ENCODE results near the gene ZNF398. TPM values are rescaled to one million over a fixed set of nuclear protein-coding genes. Genes with fewer than 3 reads are reported as not detected.

ZNF398 gene
- total and polyA plus RNA-seq, 9 of the 15 experiments (the other 6 are each of a cell fraction or from before 2014, with no cell fraction given), result 4.0 to 18.6 (median 10.4) TPM

GRCh38 chr7:149171892-149172533 lies 24.8 kb downstream of the ZNF398 start:
- Histone ChIP-seq H4K20me1 (replicated peaks; ENCODE audit: control insufficient read depth, insufficient read depth, low read length) (no peaks in the 10 kb centered on the region), H3K9me3 (replicated peaks; ENCODE audit: control insufficient read depth, insufficient read depth, low read depth, low read length) (no peaks in the 10 kb centered on the region), H3K36me3 (ENCODE audit: control insufficient read depth, insufficient read depth, low read length) (peaks cover 81% of the 10 kb centered on the region), H3K4me1 (replicated peaks in 1 of 2; ENCODE audit: control insufficient read depth in 2 of 2, insufficient read depth in 2 of 2, low read length in 2 of 2) (no peaks in the 10 kb centered on the region), H2AFZ (ENCODE audit: low read depth, low read length) (no peak overlapping the region), H3K9me1 (ENCODE audit: control insufficient read depth, insufficient read depth, low read length) (no peaks in the 10 kb centered on the region), H3K4me2 (ENCODE audit: insufficient read depth, low read length) (no peak overlapping the region), H3K79me2 (ENCODE audit: control insufficient read depth, insufficient read depth, low read length) (no peaks in the 10 kb centered on the region), H3K4me3 (no peak overlapping the region), H3K27ac (ENCODE audit: extremely low read depth, low read depth, low read length) (no peak overlapping the region; the same call in 2 of the 3 replicates), H3K27me3 (ENCODE audit: control insufficient read depth in 2 of 2, insufficient read depth in 2 of 2, low read length in 2 of 2) (no peaks in the 10 kb centered on the region), H3K9ac (ENCODE audit: insufficient read depth in 1 of 2, low read depth in 2 of 2, low read length in 2 of 2) (no peak overlapping the region)
- POLR2A ChIA-PET, result no interaction called here
- intact Hi-C loops (cut with micrococcal nuclease), result no loop called here
- in situ Hi-C loops (cut with MboI), result no loop called here
- ATAC-seq (peak; percentile 68), DNase-seq (ENCODE audit: extremely low read depth in 1 of 4, low spot score in 3 of 4) (no peak), FAIRE-seq (no peak)
- BruUV-seq (replicated peaks), result no TSS peak
- CTCF ChIA-PET (ENCODE audit: low intra/inter-chr PET ratio), result no interaction called here
- TF ChIP-seq JUN (IDR thresholded peaks at IDR 0.05; ENCODE audit: borderline replicate concordance, low read depth, low read length) (0 out of 2 replicates have a peak, but pooled peaks have one; percentile 33), JUN (CRISPR knock-in tag; IDR thresholded peaks at IDR 0.05; ENCODE audit: borderline replicate concordance) (no peak), JUND (IDR thresholded peaks at IDR 0.05; ENCODE audit: borderline replicate concordance, low read depth, low read length) (0 out of 2 replicates have a peak, but pooled peaks have one; percentile 8), JUND (tag; IDR thresholded peaks at IDR 0.05; ENCODE audit: borderline replicate concordance, low read depth, low read length) (no peak), CEBPG (CRISPR knock-in tag; IDR thresholded peaks at IDR 0.05) (peak; percentile 43; the same call in 1 of the 2 replicates), CEBPG (tag; conservative IDR thresholded peaks at IDR 0.05 in 1 of 2, IDR thresholded peaks at IDR 0.05 in 1 of 2) (peak in 1 of 2 experiments; percentile 94; a peak in 2 of 4 replicates), ILK (tag; IDR thresholded peaks at IDR 0.05; ENCODE audit: borderline replicate concordance, low read depth) (no peak), ATF3 (IDR thresholded peaks at IDR 0.05) (peak; percentile 77), ATF3 (CRISPR knock-in tag; conservative IDR thresholded peaks at IDR 0.05) (no peak)
- WGBS (ENCODE audit: insufficient coverage, low coverage, missing lambda C conversion rate), result 79% methylated on average over 9 of the region's 9 CpGs

Data from K562 (cell line).